IMR-90 (cell line): ENCODE measurements around the gene SAMD4B. TPM values are rescaled to one million over a fixed set of nuclear protein-coding genes. Genes with fewer than 3 reads are reported as not detected.

Source experiments
- ATAC-seq: fragments of 200-7000 bp; cut with Tn5 transposase; 2 replicates; pipeline ENCODE4 v1.9.1; 2020; ENCODE audit warnings: low read depth, mild to moderate bottlenecking, moderate library complexity
- BruUV-seq: library from RNA; stranded (reverse); fragments of 400-500 nt; replicated peaks from 2 replicates; lab custom pipeline; 2021; lab: Mats Ljungman, UMichigan
- CTCF ChIA-PET: fragments of 300-600 bp; formaldehyde crosslinking; extraction: SDS; loops from one replicate; lab custom pipeline; 2021; ENCODE audit warnings: antibody characterized with exemption; lab: Yijun Ruan, JAX
- POLR2A ChIA-PET: fragments of 300-600 bp; sonication (Branson Sonifier 250); formaldehyde crosslinking; loops from one replicate; lab custom pipeline; 2022; ENCODE audit warnings: antibody characterized with exemption; ENCODE audit not compliant: unreplicated experiment; lab: Charles Lee
- DNase-seq: peaks from one replicate; pipeline ENCODE4 v3.0.0; 2013
- H2AFZ ChIP-seq: replicated peaks from 2 replicates; pipeline ENCODE3; 2013; ENCODE audit warnings: low read length, mild to moderate bottlenecking; ENCODE audit not compliant: poor library complexity
- H2AK5ac ChIP-seq: 2 replicates; pipeline ENCODE4 v1.6.1; 2013; ENCODE audit warnings: low read depth, low read length, inconsistent platforms
- H2AK9ac ChIP-seq: replicated peaks from 2 replicates; pipeline ENCODE3; 2013; ENCODE audit warnings: mild to moderate bottlenecking, low read depth, low read length, moderate library complexity; ENCODE audit not compliant: poor library complexity
- H2BK120ac ChIP-seq: 2 replicates; pipeline ENCODE4 v1.6.1; 2013; ENCODE audit warnings: low read depth, low read length, inconsistent platforms
- H2BK15ac ChIP-seq: 3 replicates; pipeline ENCODE4 v1.6.1; 2013; ENCODE audit warnings: low read depth, low read length, inconsistent platforms
- H2BK20ac ChIP-seq: 2 replicates; pipeline ENCODE4 v1.6.1; 2013; ENCODE audit warnings: low read depth, mild to moderate bottlenecking, inconsistent platforms, low read length, moderate library complexity
- H2BK5ac ChIP-seq: 2 replicates; pipeline ENCODE4 v1.6.1; 2013; ENCODE audit warnings: mild to moderate bottlenecking, low read depth, low read length, inconsistent platforms; ENCODE audit not compliant: poor library complexity, severe bottlenecking
- H3K14ac ChIP-seq: replicated peaks from 2 replicates; pipeline ENCODE4 v1.6.1; 2013; ENCODE audit warnings: low read depth, low read length, inconsistent platforms
- H3K18ac ChIP-seq: 2 replicates; pipeline ENCODE4 v1.6.1; 2013; ENCODE audit warnings: low read depth, low read length, control low read depth
- H3K23ac ChIP-seq: 2 replicates; pipeline ENCODE4 v1.6.1; 2013; ENCODE audit warnings: low read depth, low read length, inconsistent platforms
- H3K27ac ChIP-seq: 2 replicates; pipeline ENCODE4 v1.5.1; 2013; ENCODE audit warnings: mild to moderate bottlenecking, control low read depth, low read length; ENCODE audit not compliant: insufficient read depth
- H3K27me3 ChIP-seq: 2 replicates; pipeline ENCODE4 v1.6.1; 2013; ENCODE audit warnings: low read length; ENCODE audit not compliant: control insufficient read depth, insufficient read depth
- H3K36me3 ChIP-seq: 2 replicates; pipeline ENCODE4 v1.6.1; 2013; ENCODE audit warnings: low read length, mixed read lengths; ENCODE audit not compliant: control insufficient read depth, insufficient read depth
- H3K4ac ChIP-seq: 2 replicates; pipeline ENCODE4 v1.6.1; 2013; ENCODE audit warnings: low read depth, low read length, inconsistent platforms
- H3K4me1 ChIP-seq: 2 replicates; pipeline ENCODE4 v1.6.1; 2013; ENCODE audit warnings: low read length, mixed read lengths; ENCODE audit not compliant: control insufficient read depth, insufficient read depth
- H3K4me2 ChIP-seq: 2 replicates; pipeline ENCODE4 v1.6.1; 2013; ENCODE audit warnings: low read depth, mild to moderate bottlenecking, control low read depth, low read length, moderate library complexity
- H3K4me3 ChIP-seq: 2 replicates; pipeline ENCODE4 v1.5.1; 2013; ENCODE audit warnings: low read depth, mild to moderate bottlenecking, control low read depth, low read length, moderate library complexity; ENCODE audit not compliant: insufficient read depth
- H3K56ac ChIP-seq: 2 replicates; pipeline ENCODE4 v1.6.1; 2013; ENCODE audit warnings: low read length, inconsistent platforms; ENCODE audit not compliant: insufficient read depth; ENCODE audit errors: extremely low read depth
- H3K79me1 ChIP-seq, 2 experiments: 2 replicates each; pipeline ENCODE4 v1.6.1; 2013; ENCODE audit warnings: low read length in 2 of 2, inconsistent platforms in 1 of 2, low read depth in 1 of 2
- H3K9ac ChIP-seq: 2 replicates; pipeline ENCODE4 v1.6.1; 2013; ENCODE audit warnings: low read depth, low read length, control low read depth
- H3K9me1 ChIP-seq: 2 replicates; pipeline ENCODE4 v1.6.1; 2013; ENCODE audit warnings: low read length, inconsistent platforms; ENCODE audit not compliant: insufficient read depth
- H3K9me3 ChIP-seq: 2 replicates; pipeline ENCODE4 v1.6.1; 2013; ENCODE audit warnings: low read length; ENCODE audit not compliant: control insufficient read depth, insufficient read depth
- H4K20me1 ChIP-seq: 2 replicates; pipeline ENCODE4 v1.6.1; 2013; ENCODE audit warnings: low read length, inconsistent platforms; ENCODE audit not compliant: insufficient read depth
- H4K5ac ChIP-seq: 2 replicates; pipeline ENCODE4 v1.6.1; 2013; ENCODE audit warnings: mild to moderate bottlenecking, low read depth, low read length, control low read depth
- H4K8ac ChIP-seq, 2 experiments: 2 replicates each; pipeline ENCODE4 v1.6.1; 2013; ENCODE audit warnings: low read depth in 2 of 2, low read length in 2 of 2, control low read depth in 1 of 2, inconsistent platforms in 1 of 2
- H4K91ac ChIP-seq: 2 replicates; pipeline ENCODE4 v1.6.1; 2013; ENCODE audit warnings: low read depth, low read length, inconsistent platforms; ENCODE audit not compliant: insufficient read depth
- BHLHE40 ChIP-seq: fragments of 150-350 bp; IDR thresholded peaks from 2 replicates; pipeline ENCODE4 v1.6.1; 2016; ENCODE audit warnings: mild to moderate bottlenecking, low read depth, low read length
- CEBPB ChIP-seq: IDR thresholded peaks from 2 replicates; pipeline ENCODE4 v1.6.1; 2012; ENCODE audit warnings: low read depth, low read length, improper control_type of control experiment
- CHD1 ChIP-seq: IDR thresholded peaks from 2 replicates; pipeline ENCODE4 v1.6.1; 2012; ENCODE audit warnings: low read depth, low read length, improper control_type of control experiment
- FOS ChIP-seq: fragments of 150-350 bp; IDR thresholded peaks from 2 replicates; pipeline ENCODE4 v1.6.1; 2016; ENCODE audit warnings: low read depth, low read length
- MAZ ChIP-seq: IDR thresholded peaks from 2 replicates; pipeline ENCODE4 v1.6.1; 2012; ENCODE audit warnings: low read depth, mild to moderate bottlenecking, low read length, improper control_type of control experiment, moderate library complexity, borderline replicate concordance
- NFE2L2 ChIP-seq: fragments of 150-350 bp; IDR thresholded peaks from 2 replicates; pipeline ENCODE4 v1.6.1; 2016; ENCODE audit warnings: low read depth, mild to moderate bottlenecking, low read length
- POLR2A ChIP-seq: IDR thresholded peaks from 2 replicates; pipeline ENCODE4 v1.6.1; 2012; ENCODE audit warnings: mild to moderate bottlenecking, low read depth, low read length
- RCOR1 ChIP-seq: IDR thresholded peaks from 2 replicates; pipeline ENCODE4 v1.6.1; 2012; ENCODE audit warnings: mild to moderate bottlenecking, low read length, improper control_type of control experiment; ENCODE audit not compliant: insufficient replicate concordance
- RFX5 ChIP-seq: IDR thresholded peaks from 2 replicates; pipeline ENCODE4 v1.8.0; 2012; ENCODE audit warnings: low read depth, mild to moderate bottlenecking, low read length, moderate library complexity
- WGBS, 2 experiments: methylation state at CpG; one replicate each; pipeline versions ENCODE4 v1.1.5 to v1.1.7; 2013; ENCODE audit warnings: missing lambda C conversion rate in 2 of 2; ENCODE audit not compliant: insufficient read length in 1 of 2; ENCODE audit errors: extremely low coverage in 2 of 2; 5-methylcytosine and 5-hydroxymethylcytosine counted together
- dilution Hi-C: fragments of 300-500 bp; cut with HindIII; formaldehyde crosslinking; loops from one replicate; pipeline ENCODE4 v1.14.3; 2018; ENCODE audit warnings: low sequenced_read_pairs; ENCODE audit not compliant: unreplicated experiment
- in situ Hi-C: fragments of 300-500 bp; cut with MboI; formaldehyde crosslinking; loops from 3 replicates; pipeline ENCODE4 v1.14.3; 2019; ENCODE audit warnings: low sequenced_read_pairs, inconsistent platforms, mixed read lengths
- intact Hi-C: fragments of 100-400 bp; cut with micrococcal nuclease; formaldehyde crosslinking; loops from 2 replicates; pipeline ENCODE4 v1.10.0; 2022
- polyA plus RNA-seq, 3 experiments: library from polyadenylated mRNA; depleted of rRNA; stranded (reverse); fragments of >200 nt; gene quantifications; 2 replicates each; pipeline ENCODE4 v1.2.3, GENCODE V29; 2012; ENCODE audit warnings: low replicate concordance in 1 of 3
- total RNA-seq: library from RNA; depleted of rRNA; stranded (reverse); fragments of >200 nt; gene quantifications from 2 replicates; pipeline ENCODE4 v1.2.3, GENCODE V29; 2012
- TF ChIP-seq, protein P1 (sequence below): conservative IDR thresholded peaks from 2 replicates; pipeline ENCODE4 v1.5.1; 2012; ENCODE audit warnings: mild to moderate bottlenecking, low read depth, low read length, improper control_type of control experiment

The SAMD4B gene
- total and polyA plus RNA-seq, 2 of the 4 experiments (the other 2 are of a cell fraction) = 18.3 to 97.2 TPM

- peak overlapping the region; percentile 69 for H2AFZ ChIP-seq
- peak overlapping the region; percentile 59 for H3K56ac ChIP-seq
- ATAC-seq = no peak
- DNase-seq = peak; percentile 68
- in situ Hi-C loops = no loop called here
- peak overlapping the region; percentile 24 for H3K18ac ChIP-seq
- H3K14ac ChIP-seq = peak overlapping the region; percentile 99
- H3K23ac ChIP-seq = peak overlapping the region; percentile 87
- ChIA-PET CTCF (interaction anchor here (0.7 to 2.3 kb wide), 6 partner anchors 8 to 25 kb away, joined by 3 to 28 read pairs (median 4); partner anchors contain the start of genes MED29 and RPS16), POLR2A (interaction anchor here (0.9 to 1.5 kb wide), 4 partner anchors 8 to 17 kb away, joined by 3 to 6 read pairs (median 4); no protein-coding TSS in a partner anchor)
- intact Hi-C loops = no loop called here
- peak overlapping the region; percentile 92 for H3K9ac ChIP-seq
- H3K4ac ChIP-seq = peak overlapping the region; percentile 98
- peak; percentile 86 for TF ChIP-seq CEBPB
- peak; percentile 90 for TF ChIP-seq POLR2A
- TF ChIP-seq RCOR1 = peak; percentile 73
- 0 out of 2 replicates have a peak, but pooled peaks have one; percentile 33 for TF ChIP-seq CHD1
- TF ChIP-seq RFX5 = no peak
- peak; percentile 75 for TF ChIP-seq MAZ
- no peak for TF ChIP-seq BHLHE40
- TF ChIP-seq, protein P1, sequence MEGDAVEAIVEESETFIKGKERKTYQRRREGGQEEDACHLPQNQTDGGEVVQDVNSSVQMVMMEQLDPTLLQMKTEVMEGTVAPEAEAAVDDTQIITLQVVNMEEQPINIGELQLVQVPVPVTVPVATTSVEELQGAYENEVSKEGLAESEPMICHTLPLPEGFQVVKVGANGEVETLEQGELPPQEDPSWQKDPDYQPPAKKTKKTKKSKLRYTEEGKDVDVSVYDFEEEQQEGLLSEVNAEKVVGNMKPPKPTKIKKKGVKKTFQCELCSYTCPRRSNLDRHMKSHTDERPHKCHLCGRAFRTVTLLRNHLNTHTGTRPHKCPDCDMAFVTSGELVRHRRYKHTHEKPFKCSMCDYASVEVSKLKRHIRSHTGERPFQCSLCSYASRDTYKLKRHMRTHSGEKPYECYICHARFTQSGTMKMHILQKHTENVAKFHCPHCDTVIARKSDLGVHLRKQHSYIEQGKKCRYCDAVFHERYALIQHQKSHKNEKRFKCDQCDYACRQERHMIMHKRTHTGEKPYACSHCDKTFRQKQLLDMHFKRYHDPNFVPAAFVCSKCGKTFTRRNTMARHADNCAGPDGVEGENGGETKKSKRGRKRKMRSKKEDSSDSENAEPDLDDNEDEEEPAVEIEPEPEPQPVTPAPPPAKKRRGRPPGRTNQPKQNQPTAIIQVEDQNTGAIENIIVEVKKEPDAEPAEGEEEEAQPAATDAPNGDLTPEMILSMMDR = no peak
- 0 out of 2 replicates have a peak, but pooled peaks have one; percentile 12 for TF ChIP-seq FOS
- peak; percentile 50; the same call in 1 of the 2 replicates for TF ChIP-seq NFE2L2
- dilution Hi-C loops = no loop called here
- peak overlapping the region; percentile 55 for H2BK20ac ChIP-seq
- peak overlapping the region; percentile 49 for H2BK120ac ChIP-seq
- H4K91ac ChIP-seq = peak overlapping the region; percentile 98
- no peaks in the 10 kb centered on the region for H3K9me3 ChIP-seq
- H2AK5ac ChIP-seq = peak overlapping the region; percentile 98
- no peak overlapping the region for H3K4me3 ChIP-seq
- peak overlapping the region; percentile 71 for H3K4me2 ChIP-seq
- peaks cover 53% of the 10 kb centered on the region for H4K20me1 ChIP-seq
- BruUV-seq = no TSS peak
- peak overlapping the region; percentile 40; the same call in 2 of the 3 replicates for H2BK15ac ChIP-seq
- 46% methylated on average over 4 of the region's 9 CpGs; no CpG with 5 or more reads in 1 of the 2 experiments for WGBS, 2 experiments
- peak overlapping the region; percentile 94 to 95 for H4K8ac ChIP-seq
- H3K4me1 ChIP-seq = peaks cover 26% of the 10 kb centered on the region
- H2BK5ac ChIP-seq = peak overlapping the region; percentile 85
- peaks cover 24% of the 10 kb centered on the region for H3K36me3 ChIP-seq
- H3K27ac ChIP-seq = peak overlapping the region; percentile 97
- H3K79me1 ChIP-seq = peaks cover 10 to 45% of the 10 kb centered on the region in 2 experiments; a peak in 3 of 4 replicates
- H3K9me1 ChIP-seq = peaks cover 9% of the 10 kb centered on the region; the same call in 1 of the 2 replicates
- no peaks in the 10 kb centered on the region for H3K27me3 ChIP-seq
- peak overlapping the region; percentile 87 for H4K5ac ChIP-seq
- H2AK9ac ChIP-seq = peak overlapping the region; percentile 65
These were observed 69.0 kb downstream of the SAMD4B start for GRCh38 chr19:39411081-39411831.
